DOHH2 (cell line): ENCODE results near the gene CHCHD4.

ENCODE experiments used
- CTCF ChIP-seq: fragments of 200-600 bp; sonication (generic); IDR thresholded peaks from one replicate; pipeline ENCODE4 v1.5.1; 2014; ENCODE audit warnings: antibody characterized with exemption, mild to moderate bottlenecking, low read depth, low read length; ENCODE audit not compliant: poor library complexity, severe bottlenecking
- EZH2phosphoT487 ChIP-seq: fragments of 200-600 bp; sonication (generic); IDR thresholded peaks from 2 replicates; pipeline ENCODE4 v1.6.1; 2017; ENCODE audit warnings: borderline replicate concordance, mild to moderate bottlenecking, antibody characterized with exemption, low read length, moderate library complexity, mixed read lengths

DNA sequence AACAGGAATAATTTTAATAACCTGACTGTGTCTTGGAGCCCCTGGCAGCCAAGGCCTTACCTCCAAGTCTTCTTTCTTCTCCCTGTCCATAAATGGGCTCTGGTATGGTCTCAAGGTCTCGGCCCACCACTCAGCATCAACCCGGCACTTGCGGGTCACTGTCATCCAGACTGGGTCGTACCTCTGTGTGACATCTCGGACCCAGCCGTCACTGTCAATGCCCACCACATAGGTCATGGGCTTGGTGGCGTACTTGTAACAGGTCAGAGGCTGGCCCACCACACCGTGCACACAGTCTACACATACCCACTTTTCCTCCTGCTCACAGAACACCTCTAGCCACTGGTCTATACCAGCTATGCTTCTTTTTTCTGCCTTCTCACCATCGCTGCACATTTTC is 33.3 kb upstream of the CHCHD4 start:
- TF ChIP-seq CTCF (no peak), EZH2phosphoT487 (no peak)
